COR-L47 (cell line): Measurements from ENCODE around the gene TRAK1.
A peak's percentile ranks its signal among the peaks of the same experiment; 100 is the strongest.

Experiments
- DNase-seq: peaks from one replicate; lab custom pipeline; 2025; lab: John Stamatoyannopoulos, UW

TRAK1 gene

GRCh38 chr3:42177801-42178150 is 86.6 kb downstream of the TRAK1 start:
- no peak for DNase-seq

DNA sequence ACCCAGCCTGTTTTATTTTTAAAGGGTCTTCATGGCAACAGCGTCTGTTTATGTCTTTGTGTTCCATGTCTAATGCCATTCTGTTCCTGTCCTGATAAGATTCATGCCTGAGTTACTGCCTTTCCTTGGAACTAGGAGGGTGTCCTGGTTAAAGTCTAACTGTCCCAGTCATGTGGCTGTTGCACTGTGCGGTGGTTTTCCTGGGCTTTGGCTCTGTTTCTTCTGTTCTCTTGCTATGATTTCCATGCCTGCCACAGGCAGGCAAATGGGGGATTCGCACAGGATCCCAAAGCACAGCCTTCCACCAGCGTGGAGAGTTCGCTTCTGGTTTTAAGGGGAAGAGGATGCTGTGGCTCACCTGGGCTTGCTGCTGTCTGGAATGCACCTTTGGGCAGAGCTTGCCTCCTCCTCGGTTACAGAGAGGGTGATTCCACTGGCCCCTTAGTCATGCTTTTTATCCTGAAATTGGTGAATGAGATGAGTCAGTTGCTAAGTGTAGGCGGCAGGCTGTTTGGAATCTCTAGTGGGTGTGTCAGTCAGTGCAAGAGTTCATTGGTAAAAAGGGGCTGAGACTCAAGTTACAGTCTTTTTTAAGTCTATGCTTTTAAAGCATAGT is 88.1 kb downstream of the TRAK1 start:
- DNase-seq: no peak

DNA sequence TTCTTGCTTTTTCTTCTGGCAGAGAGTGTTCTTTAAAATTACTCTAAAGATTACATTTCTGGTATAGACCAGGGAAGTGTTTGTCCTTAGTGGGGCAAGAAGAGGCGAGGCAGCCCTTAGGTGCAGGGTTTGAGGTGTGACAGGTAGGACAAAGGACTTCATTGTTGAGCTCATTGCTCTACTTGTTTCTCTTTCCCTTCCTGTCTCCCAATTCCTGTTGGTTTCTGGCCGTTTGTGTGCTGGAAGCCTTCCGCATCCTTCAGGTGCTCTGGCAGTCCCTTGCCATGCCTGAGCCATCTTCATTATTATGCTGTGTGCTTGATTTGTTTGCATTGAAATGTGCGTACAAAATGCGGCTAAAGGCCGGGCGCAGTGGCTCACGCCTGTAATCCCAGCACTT is 89.7 kb downstream of the TRAK1 start:
- DNase-seq: no peak

- DNase-seq: no peak
Observed at GRCh38 chr3:42182555-42182954, 91.4 kb downstream of the TRAK1 start.

DNA sequence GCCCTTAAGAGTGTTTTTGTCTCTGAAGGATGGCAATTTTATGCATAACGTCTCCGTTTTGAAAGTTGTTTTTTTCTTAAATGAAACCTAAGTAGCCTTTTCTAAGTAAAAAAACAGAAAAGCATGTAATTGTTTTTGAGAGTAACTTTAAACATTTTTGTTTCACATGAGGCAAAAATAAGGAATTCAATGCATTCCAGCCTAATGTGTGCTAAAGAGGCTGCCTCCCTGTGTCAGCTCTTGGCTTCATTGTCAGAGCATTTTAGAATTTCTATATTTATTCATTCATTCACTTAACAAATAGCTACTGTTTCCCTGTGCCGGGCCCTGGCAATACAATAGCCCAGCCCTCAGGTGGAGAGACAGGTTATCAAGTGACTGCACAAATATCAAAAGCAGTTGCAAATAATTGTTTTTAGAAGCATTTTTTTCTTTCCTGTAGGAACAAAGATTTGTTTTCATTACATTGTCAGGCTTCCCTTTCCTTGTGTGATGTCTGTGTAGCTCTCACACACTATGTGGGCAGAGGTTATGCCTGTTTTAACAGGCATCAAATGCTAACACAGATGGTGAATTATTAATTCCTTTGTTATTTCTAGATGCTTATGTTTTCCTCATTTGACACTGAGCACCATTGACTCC is 93.0 kb downstream of the TRAK1 start:
- no peak for DNase-seq

GRCh38 chr3:42184651-42185443 is 93.7 kb downstream of the TRAK1 start:
- DNase-seq: no peak

- DNase-seq: no peak
Observed at GRCh38 chr3:42187936-42188335, 96.8 kb downstream of the TRAK1 start.

- DNase-seq: no peak
Observed at GRCh38 chr3:42188376-42188775, 97.2 kb downstream of the TRAK1 start.

- DNase-seq: no peak
Observed at GRCh38 chr3:42189001-42189460, 97.9 kb downstream of the TRAK1 start.

DNA sequence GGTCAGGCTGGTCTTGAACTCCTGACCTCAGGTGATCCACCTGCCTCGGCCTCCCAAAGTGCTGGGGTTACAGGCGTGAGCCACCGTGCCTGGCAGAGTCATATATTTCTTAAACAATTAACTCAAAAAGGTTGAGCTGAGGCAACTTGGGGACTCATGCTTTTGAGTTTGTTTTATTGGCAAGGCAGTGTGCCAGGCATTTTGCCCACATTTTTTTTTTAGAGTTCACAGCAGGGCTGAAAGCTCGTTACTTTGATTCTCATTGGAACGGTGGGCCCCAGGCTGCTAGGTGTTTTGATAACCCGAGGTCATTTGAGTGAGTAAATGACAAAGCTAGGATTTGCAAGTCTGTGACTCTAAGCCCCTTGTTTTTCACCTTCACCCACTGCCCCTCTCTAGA is 98.6 kb downstream of the TRAK1 start:
- DNase-seq: no peak

DNA sequence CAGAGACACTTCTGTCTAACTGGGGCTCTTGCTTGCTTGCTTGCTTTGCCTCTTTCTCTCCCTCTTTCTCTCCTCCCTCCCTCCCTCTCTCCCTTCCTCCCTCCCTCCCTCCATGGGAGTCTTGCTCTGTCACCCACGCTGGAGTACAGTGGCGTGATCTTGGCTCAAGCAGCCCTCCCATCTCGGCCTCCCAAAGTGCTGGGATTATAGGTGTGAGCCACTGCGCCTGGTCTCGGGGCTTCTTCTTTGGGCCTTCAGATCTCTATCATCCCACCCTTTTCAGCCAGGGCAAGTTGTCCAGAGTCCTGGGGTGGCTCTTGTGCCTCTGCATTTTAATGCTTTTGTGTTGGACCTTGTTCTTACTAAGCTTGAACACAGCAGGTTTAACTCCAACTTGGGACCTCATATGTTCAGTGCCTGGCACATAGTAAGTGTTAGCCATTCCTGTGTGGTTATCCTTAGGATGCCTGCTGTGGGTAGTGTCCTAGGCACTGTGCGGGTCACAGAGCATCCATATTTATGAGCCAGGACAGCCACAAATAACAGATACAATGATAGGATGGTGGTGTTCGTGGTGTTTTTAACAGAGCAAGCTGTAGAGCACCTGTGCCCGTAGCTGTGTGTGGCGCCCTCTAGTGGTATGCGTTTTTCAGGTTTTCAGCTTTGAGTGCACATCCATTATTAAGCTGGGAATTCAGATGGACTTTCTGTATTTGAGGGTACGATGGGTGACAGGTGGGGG is 99.7 kb downstream of the TRAK1 start:
- peak; percentile 33 for DNase-seq

DNA sequence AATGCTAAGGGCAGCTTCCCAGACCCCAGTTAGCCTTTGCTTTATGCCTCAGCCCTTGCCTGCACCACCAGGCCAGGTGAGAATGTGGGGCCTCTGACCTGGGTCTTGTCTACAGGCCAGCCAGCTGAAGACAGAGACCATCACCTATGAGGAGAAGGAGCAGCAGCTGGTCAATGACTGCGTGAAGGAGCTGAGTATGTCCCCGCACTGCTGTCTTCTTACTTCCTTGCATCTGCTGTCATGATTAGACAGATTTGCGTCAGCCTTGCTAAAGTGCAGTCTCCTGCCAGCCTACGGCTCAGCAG is 100.2 kb downstream of the TRAK1 start:
- DNase-seq: no peak

GRCh38 chr3:42192334-42193200 is 101.4 kb downstream of the TRAK1 start:
- no peak for DNase-seq

DNA sequence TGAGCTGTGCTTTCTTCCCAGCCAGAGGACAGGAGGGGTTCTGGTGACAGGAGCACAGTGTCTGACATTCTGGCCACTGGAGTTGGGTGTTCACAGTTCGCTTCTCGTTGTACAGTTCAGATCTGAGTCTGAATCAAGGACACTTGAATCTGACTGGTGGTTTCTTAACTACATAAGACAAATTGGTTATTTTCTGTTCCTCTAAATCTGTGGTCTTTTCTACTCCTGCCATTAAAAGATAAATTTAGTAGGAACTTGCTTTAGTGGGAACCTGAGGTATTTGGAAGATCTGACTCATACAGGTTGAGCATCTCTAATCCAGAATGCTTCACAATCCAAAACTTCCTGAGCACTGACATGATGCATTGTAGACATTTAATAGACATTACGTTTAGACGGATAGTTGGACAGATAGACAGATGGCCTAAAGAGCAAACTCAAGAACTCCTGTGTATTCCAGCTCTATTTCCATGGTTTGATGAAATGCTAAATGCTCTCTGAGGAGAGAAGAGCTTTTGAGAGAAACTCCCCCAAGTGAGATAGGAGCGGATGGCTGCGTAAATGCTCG is 103.9 kb downstream of the TRAK1 start:
- DNase-seq: no peak

GRCh38 chr3:42195879-42196330 is 104.7 kb downstream of the TRAK1 start:
- no peak for DNase-seq

- no peak for DNase-seq
Observed at GRCh38 chr3:42198709-42199108, 107.6 kb downstream of the TRAK1 start.

GRCh38 chr3:42202217-42202865 is 111.2 kb downstream of the TRAK1 start:
- no peak for DNase-seq

DNA sequence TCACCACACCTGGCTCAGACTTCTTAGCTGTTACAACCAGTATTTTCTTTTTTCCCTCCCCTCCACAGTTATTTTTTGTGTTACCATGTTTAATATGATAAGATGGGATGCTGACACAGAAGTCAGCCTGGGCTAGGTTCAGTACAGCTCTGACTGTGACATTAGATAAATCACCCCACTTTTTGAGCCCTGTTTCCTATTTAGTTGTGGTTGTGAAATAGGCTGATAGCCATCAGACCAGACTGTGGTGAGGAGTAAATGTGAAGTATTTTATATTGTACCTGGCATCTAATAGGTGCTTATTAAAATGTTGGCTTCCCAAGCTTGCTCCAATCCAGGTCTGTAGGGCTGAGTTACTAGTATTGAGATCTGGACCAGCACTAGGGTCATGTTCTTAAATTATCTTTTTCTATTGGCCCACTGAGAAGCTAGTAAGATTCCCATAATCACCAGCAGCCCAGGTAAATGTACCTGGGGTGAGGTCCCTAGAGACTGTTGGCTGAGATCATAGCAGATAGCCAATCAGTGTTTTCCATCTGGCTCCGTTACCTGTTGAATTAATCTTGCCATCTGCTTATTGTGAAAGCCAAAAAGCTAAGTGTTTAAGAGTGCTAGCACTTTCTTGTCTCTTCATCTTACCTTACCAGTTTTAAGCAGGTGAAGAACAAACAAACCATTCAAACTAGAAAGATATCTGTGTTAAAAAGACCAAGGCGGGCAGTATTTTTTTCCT is 113.9 kb downstream of the TRAK1 start:
- no peak for DNase-seq

DNA sequence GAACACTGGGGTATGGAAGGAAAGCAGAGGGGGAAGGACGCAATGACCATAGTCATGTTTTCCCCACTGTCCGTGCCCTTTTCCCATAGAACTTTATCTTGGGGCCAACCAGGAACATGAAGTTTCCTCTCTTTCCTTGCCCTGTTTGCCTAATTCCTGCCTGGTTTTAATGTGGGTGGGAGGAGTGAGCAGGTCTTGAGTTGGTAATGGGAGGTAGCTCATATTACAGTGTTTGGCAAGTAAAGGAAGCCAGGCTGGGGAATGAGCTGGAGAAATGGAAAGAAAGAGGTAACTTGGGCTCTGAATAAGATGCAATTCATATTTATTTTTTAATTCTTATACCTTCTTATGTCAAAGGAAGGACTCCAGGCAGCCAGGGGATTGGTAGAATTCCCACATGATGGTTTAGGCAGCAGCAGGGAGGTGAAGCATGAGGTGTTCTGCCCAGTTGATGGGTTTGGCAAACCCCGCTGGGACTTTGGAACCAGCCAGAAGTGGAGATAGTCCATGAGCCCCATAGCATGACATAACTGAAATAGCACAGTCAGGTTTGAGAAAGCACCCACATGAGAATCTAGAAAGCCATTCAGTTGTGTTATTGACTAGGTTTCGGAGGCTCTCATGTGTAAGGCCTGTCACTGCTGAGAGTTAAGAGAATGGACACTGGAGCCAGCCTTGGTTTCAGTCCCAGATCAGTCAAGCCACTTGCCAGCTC is 114.8 kb downstream of the TRAK1 start:
- no peak for DNase-seq
